Fibroblast of villous mesenchyme (primary cell): ENCODE results near the gene WDR82. TPM values are rescaled to one million over a fixed set of nuclear protein-coding genes. Genes with fewer than 3 reads are reported as not detected.
A peak's percentile ranks its signal among the peaks of the same experiment; 100 is the strongest.

Experiments
- DNase-seq: peaks from one replicate; pipeline ENCODE4 v3.0.0-alpha.2; 2010; ENCODE audit warnings: low read depth
- H3K4me3 ChIP-seq: 2 replicates; pipeline ENCODE4 v1.5.1; 2011; ENCODE audit warnings: low read depth, mild to moderate bottlenecking, low read length
- total RNA-seq: library from RNA; depleted of rRNA; stranded (reverse); fragments of >200 nt; gene quantifications from 2 replicates; pipeline ENCODE4 v1.2.3, GENCODE V29; 2012
- TF ChIP-seq, protein P1 (sequence below): IDR thresholded peaks from 2 replicates; pipeline ENCODE4 v1.5.1; 2012; ENCODE audit warnings: low read depth, mild to moderate bottlenecking, low read length; ENCODE audit not compliant: insufficient read depth

Gene WDR82
- total RNA-seq, 1 donor = 68.2 TPM

DNA sequence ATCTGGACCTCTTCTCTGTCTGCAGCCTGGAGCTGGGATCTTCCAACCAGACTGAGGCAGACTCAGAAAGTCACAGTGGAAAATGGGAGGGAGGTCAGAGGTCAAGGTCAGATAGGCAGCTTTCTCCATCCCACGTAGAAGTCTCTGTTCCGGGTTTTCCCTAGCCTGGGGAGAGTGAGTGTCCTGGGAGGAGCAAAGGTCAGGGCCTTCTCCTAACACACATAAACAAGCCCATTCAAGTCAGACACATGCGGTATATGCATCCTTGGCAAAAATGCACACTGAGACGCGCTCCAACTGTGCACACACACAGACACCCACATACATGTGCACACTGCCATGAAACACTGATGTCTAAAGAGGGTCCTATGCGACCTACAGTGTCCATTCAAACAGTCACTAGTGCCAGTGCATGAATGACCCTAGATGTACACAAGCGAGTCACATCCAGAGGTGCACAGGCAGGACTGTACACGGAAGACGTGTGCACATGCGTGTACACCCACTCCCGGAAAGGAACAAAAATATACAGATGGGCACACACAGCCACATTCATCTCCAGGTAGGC is 40.2 kb downstream of the WDR82 start:
- DNase-seq = no peak
- TF ChIP-seq, protein P1, sequence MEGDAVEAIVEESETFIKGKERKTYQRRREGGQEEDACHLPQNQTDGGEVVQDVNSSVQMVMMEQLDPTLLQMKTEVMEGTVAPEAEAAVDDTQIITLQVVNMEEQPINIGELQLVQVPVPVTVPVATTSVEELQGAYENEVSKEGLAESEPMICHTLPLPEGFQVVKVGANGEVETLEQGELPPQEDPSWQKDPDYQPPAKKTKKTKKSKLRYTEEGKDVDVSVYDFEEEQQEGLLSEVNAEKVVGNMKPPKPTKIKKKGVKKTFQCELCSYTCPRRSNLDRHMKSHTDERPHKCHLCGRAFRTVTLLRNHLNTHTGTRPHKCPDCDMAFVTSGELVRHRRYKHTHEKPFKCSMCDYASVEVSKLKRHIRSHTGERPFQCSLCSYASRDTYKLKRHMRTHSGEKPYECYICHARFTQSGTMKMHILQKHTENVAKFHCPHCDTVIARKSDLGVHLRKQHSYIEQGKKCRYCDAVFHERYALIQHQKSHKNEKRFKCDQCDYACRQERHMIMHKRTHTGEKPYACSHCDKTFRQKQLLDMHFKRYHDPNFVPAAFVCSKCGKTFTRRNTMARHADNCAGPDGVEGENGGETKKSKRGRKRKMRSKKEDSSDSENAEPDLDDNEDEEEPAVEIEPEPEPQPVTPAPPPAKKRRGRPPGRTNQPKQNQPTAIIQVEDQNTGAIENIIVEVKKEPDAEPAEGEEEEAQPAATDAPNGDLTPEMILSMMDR = no peak
- H3K4me3 ChIP-seq = peak overlapping the region; percentile 80

DNA sequence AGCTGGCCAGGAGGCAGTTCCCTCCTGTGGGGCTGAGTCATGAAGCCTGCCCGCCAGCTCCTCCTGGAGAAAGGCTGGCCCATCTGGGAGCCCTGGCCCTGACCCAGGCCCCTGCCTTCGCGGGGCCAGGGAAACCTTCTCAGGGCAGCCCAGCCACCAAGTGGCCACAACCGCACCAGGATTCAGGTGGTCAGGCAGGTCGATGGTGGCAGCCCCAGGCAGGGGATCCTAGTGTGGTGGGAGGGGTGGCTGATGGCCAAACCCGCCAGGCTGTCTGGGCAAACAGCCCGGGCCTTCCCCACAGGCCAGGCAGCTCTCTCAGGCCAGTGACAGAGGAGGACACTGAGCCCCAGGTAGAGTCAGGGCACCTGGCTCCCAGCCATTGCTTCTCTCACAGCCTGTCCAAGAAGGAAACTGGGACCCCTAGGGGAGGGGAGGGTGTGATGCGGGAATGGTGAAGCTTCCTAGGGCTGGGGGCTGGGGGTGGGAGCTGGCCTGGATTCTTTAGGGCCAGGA is 40.7 kb downstream of the WDR82 start:
- TF ChIP-seq, protein P1 = peak; percentile 8
- peak; percentile 87 for DNase-seq
- H3K4me3 ChIP-seq = peak overlapping the region; percentile 80

DNA sequence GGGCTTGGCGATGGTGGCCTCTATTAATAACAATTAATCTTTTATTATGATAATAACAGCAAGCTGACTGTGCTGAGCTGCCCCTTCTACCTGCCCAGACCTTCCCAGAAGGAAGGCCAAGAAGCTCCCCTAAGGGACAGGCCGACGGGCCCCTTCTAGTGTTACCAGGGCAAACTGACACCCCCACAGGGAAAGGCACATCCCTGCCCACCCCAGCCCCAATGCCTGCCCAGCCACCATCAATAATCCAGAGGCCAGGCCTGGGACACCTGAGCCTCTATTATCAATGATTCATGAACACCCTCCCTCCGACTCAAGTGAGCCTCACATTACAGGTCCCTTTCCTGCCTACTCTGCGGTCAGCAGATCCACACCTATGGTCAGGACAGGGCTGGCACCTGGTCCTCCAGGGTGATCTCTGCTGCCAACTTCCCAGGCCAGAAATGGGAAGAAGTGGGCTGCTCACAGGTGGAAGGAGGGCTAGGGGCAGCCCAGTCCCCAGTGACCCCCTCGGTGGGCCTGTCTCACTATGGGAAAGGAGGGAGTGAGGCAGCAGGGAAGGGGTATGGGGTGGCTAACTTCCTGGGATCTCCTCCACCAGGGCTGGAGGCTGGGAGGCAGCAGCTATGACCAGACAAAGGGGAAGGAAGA is 41.3 kb downstream of the WDR82 start:
- TF ChIP-seq, protein P1 = no peak
- H3K4me3 ChIP-seq = peak overlapping the region; percentile 80
- DNase-seq = no peak

DNA sequence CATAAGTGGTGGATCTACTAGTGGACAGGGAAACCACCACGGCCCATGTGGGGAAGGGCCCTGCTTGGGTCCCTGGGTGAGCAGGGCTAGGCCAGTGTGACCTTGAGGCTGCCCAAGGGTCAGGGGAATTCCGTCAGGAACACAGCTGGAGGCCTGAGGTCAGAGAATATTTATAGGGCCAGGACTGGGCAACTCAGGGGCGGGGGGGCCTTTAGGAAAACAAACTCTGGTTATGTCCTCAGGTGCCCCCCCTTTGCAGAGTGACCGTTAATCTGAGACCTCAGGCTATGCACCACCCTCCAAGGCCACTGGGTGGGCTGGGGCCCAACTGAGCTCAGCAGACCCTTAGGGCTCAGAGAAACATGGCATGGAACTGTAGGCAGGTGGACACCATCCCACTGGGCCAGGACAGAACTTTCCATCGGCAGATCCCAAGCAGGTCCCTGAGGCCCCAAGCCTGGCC is 42.0 kb downstream of the WDR82 start:
- DNase-seq = no peak
- TF ChIP-seq, protein P1 = no peak
- H3K4me3 ChIP-seq = no peak overlapping the region

DNA sequence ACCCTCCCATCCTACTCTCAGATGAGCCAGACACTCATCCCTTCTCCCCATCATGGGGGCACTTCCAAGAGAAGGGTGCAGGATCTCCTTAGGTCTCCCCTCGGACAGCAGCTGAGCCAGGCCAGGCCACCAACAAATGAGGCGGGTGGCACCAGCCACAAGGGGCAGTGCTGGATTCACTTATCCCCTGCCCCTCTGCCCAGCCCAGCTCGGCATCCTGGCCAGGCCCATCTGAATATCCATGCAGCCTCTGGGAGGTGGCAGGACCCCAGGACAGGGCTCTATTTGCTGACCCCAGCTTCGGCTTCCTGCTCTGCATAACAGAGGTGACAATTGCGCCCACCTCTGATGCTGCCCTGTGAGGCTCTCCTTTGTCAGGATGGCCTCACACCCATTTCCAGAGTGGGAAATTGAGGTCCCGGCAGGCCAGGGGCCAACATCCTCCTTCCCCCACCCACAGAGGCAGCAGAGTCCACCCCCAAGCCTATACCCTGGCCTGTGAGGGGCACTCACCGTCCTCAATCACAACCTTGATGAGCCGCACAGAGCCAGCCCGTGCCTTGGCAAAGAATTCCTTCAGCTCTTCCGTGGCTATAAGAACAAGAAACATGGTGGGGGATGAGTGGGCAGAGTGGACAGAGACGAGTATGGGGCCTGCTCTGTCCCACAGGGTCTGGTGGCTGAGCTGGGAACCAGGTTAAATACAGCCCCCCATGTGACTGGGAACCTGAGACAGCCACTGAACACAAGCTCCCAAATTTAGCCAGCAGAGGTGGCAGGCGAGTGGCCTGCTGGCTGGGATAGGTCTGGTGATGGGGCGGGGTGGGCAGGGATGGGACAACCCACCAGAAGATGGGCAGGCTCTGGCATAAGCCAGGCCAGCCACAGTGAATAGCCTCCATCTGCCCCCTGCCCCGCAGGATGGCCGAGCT is 43.7 kb downstream of the WDR82 start:
- no peak for DNase-seq
- no peak overlapping the region for H3K4me3 ChIP-seq
- TF ChIP-seq, protein P1 = no peak

DNA sequence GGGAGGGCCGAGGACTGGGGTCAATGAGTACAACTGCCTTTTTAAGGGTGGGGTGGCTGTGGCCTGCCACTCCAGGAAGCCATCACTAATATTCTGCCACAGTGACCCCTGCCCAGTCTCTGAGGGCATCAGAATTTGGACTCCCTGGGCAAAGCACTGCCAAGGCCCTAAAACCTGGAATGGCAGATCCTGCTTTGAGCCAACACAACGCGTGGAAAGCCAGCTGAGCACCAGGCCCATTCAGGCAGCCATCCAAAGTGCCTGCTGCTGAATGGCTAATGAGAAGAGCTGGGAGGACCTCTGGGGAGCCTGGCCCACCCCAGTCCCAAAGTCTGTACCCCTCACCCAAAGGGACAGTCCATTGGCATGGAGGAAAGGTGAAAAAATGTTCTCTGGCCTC is 44.5 kb downstream of the WDR82 start:
- DNase-seq = no peak
- H3K4me3 ChIP-seq = no peak overlapping the region
- TF ChIP-seq, protein P1 = no peak
